Right lobe of liver (tissue), 6 donors: Measurements from ENCODE around the gene MGAT4A. TPM values are rescaled to one million over a fixed set of nuclear protein-coding genes. Genes with fewer than 3 reads are reported as not detected.
"Not testable (repeated sequence)": the region's sequence is repeated elsewhere in the genome, so short reads cannot be mapped to it uniquely, and the experiment has no call there.

Experiments used
- ATAC-seq, 4 donors: fragments of 200-7000 bp; cut with Tn5 transposase; one replicate each; pipeline ENCODE4 v1.9.1; 2020; ENCODE audit warnings: mild to moderate bottlenecking in 4 of 4, moderate library complexity in 4 of 4
- DNase-seq, 3 donors: peaks; one replicate each; pipeline ENCODE4 v3.0.0-alpha.2; 2020
- H3K27ac ChIP-seq, 3 donors: fragments of 200-600 bp; one replicate each; pipeline ENCODE4 v1.8.0; 2022
- H3K27me3 ChIP-seq, 2 donors: fragments of 200-600 bp; one replicate each; pipeline ENCODE4 v1.8.0; 2022
- H3K36me3 ChIP-seq, 4 donors: fragments of 200-600 bp; sonication (generic) in 1 of 4; one replicate each; pipeline versions ENCODE4 v1.5.1 to v1.8.0; 2017 to 2022; ENCODE audit warnings: control low read depth in 1 of 4
- H3K4me1 ChIP-seq, 4 donors: fragments of 200-600 bp; sonication (generic) in 1 of 4; one replicate each; pipeline versions ENCODE4 v1.5.1 to v1.8.0; 2017 to 2022; ENCODE audit warnings: control low read depth in 1 of 4
- H3K4me3 ChIP-seq, 3 donors: fragments of 200-600 bp; one replicate each; pipeline ENCODE4 v1.8.0; 2022
- H3K9me3 ChIP-seq, 4 donors: fragments of 200-600 bp; sonication (generic) in 1 of 4; one replicate each; pipeline versions ENCODE4 v1.5.1 to v1.8.0; 2017 to 2022; ENCODE audit warnings: control low read depth in 1 of 4
- POLR2A ChIP-seq: fragments of 450-650 bp; IDR thresholded peaks from one replicate; pipeline ENCODE4 v1.6.1; 2017; ENCODE audit warnings: antibody characterized with exemption, mild to moderate bottlenecking
- WGBS: methylation state at CpG from one replicate; pipeline ENCODE4 v1.1.6; 2018; ENCODE audit warnings: low coverage, low lambda C conversion rate; ENCODE audit not compliant: insufficient coverage; ENCODE audit errors: missing lambda C conversion rate; 5-methylcytosine and 5-hydroxymethylcytosine counted together
- intact Hi-C, 2 donors: fragments of 100-400 bp; cut with DNase I; formaldehyde crosslinking; loops; one replicate each; pipeline versions ENCODE4 v1.11.2 to v1.14.1; 2022
- total RNA-seq, 6 experiments: library from RNA; depleted of rRNA in 2 of 6; stranded (reverse); fragments of >200 nt in 2 of 6; fragmentation: NEBNext Ultra II Directional in 3 of 6; extraction: Animal tissue kit (Norgen Biotek cat#: 25700) in 3 of 6; gene quantifications; one replicate each; pipeline versions ENCODE4 v1.1.0 to v1.2.4, GENCODE V29; 2016 to 2023
- TF ChIP-seq, protein P1 (sequence below), 4 donors: fragments of 200-600 bp in 3 of 4; fragments of 450-650 bp in 1 of 4; IDR thresholded peaks; one replicate each; pipeline versions ENCODE4 v1.5.1 to v1.8.0; 2016 to 2022; ENCODE audit warnings: antibody characterized with exemption in 4 of 4, mild to moderate bottlenecking in 2 of 4
- donor health status: DM: no; HTN: yes; CAD: no.
- donor health status: DM: no; HTN: no; CAD: no.
- donor health status: DM: no; HTN: no; CAD: no.
- donor health status: DM: no; HTN: yes; CAD: no.
- donor health status: DM: no; HTN: yes; CAD: no.

Gene MGAT4A
- total RNA-seq, 6 experiments from 2014 or later = 7.8 to 16.0 (median 11.7) TPM

GRCh38 chr2:98663511-98664090 is 67.3 kb downstream of the MGAT4A start:
- Histone ChIP-seq H3K27ac (no peak overlapping the region), H3K36me3 (no peaks in the 10 kb centered on the region), H3K9me3 (no peaks in the 10 kb centered on the region), H3K27me3 (no peaks in the 10 kb centered on the region), H3K4me3 (no peak overlapping the region), H3K4me1 (no peaks in the 10 kb centered on the region)
- intact Hi-C loops = no loop called here
- 73% methylated on average over 8 of the region's 12 CpGs for WGBS
- no peak for DNase-seq
- peak in 1 of 4 donors; percentile 22 for ATAC-seq
- TF ChIP-seq, protein P1, sequence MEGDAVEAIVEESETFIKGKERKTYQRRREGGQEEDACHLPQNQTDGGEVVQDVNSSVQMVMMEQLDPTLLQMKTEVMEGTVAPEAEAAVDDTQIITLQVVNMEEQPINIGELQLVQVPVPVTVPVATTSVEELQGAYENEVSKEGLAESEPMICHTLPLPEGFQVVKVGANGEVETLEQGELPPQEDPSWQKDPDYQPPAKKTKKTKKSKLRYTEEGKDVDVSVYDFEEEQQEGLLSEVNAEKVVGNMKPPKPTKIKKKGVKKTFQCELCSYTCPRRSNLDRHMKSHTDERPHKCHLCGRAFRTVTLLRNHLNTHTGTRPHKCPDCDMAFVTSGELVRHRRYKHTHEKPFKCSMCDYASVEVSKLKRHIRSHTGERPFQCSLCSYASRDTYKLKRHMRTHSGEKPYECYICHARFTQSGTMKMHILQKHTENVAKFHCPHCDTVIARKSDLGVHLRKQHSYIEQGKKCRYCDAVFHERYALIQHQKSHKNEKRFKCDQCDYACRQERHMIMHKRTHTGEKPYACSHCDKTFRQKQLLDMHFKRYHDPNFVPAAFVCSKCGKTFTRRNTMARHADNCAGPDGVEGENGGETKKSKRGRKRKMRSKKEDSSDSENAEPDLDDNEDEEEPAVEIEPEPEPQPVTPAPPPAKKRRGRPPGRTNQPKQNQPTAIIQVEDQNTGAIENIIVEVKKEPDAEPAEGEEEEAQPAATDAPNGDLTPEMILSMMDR (IDR thresholded peaks at IDR 0.05) = no peak
- no peak for TF ChIP-seq POLR2A

DNA sequence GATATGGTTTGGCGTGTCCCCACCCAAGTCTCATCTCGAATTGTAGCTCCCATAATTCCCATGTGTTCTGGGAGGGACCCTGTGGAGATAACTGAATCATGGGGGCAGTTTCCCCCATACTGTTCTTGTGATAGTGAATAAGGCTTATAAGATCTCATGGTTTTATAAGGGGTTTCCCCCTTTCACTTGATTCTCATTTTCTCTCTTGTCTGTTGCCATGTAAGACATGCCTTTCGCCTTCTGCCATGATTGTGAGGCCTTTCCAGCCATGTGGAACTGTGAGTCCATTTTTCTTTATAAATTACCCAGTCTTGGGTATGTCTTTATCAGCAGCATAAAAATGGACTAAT is 71.5 kb downstream of the MGAT4A start:
- H3K4me3 ChIP-seq, H3K27ac ChIP-seq, H3K36me3 ChIP-seq, ATAC-seq, H3K4me1 ChIP-seq, DNase-seq, H3K27me3 ChIP-seq, H3K9me3 ChIP-seq, intact Hi-C loops: not testable (repeated sequence)
- 89% methylated on average over 3 of the region's 3 CpGs for WGBS

DNA sequence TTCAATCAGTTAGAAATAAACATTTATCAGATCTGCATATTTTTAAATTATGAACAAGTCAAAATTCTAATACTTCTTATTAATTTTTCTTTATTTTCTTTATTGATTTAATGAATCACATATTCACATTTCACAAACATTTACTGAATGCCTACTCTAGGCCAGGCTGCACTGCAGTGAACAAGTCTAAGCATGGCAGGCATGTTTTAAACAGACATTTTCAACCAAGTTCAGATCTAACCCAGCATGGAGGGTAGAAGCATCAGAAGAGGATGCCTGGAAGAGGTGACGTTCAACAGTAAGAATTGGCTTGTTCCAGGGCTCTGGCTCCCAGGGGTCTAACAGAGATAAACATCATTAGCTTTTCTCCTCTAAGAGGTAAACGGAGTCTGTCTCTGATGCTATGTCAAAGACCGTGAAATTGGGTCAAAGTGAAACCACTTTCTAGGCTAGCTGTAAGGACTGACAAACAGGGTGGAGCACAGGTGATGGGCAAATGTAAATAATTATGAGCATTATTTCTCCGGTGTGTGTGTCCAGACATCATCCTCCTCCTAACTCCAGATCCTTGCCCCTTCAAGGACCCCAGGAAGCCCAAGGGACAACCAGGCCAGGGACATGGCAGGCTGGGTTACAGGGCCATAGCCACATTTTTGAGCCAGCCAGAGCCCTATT is 72.0 kb downstream of the MGAT4A start:
- DNase-seq (no peak), ATAC-seq (no peak)
- Histone ChIP-seq H3K27ac (no peak overlapping the region), H3K4me3 (no peak overlapping the region), H3K36me3 (no peaks in the 10 kb centered on the region), H3K4me1 (no peaks in the 10 kb centered on the region), H3K9me3 (no peaks in the 10 kb centered on the region), H3K27me3 (no peaks in the 10 kb centered on the region)
- intact Hi-C loops = no loop called here
- TF ChIP-seq, protein P1 (IDR thresholded peaks at IDR 0.05) = no peak
- no peak for TF ChIP-seq POLR2A
- 83% methylated on average over 2 of the region's 4 CpGs for WGBS

DNA sequence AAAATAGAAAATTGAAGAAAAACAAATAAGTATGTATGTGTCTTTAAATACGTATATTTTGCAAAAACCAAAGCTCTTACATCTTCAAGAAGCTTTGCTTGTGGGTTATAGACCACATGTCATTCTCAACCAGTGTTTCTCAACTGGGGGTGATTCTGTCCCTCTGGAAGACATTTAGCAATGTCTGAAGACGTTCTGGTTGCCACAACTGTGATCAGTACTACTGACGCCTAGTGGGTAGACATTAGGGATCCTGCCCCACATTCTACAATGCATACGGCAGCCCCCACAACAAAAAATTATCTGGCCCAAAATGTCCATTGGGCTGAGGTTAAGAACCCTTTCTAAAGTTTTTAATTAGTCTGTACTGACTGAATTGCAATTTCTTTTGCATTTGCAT is 74.1 kb downstream of the MGAT4A start:
- H3K36me3 ChIP-seq = no peaks in the 10 kb centered on the region
- no peak overlapping the region for H3K27ac ChIP-seq
- ATAC-seq = no peak
- no peaks in the 10 kb centered on the region for H3K9me3 ChIP-seq
- intact Hi-C loops = no loop called here
- DNase-seq = no peak
- TF ChIP-seq, protein P1 (IDR thresholded peaks at IDR 0.05) = no peak
- TF ChIP-seq POLR2A = no peak
- H3K27me3 ChIP-seq = no peaks in the 10 kb centered on the region
- H3K4me1 ChIP-seq = peaks cover 0 to 3% (median 0%) of the 10 kb centered on the region in 4 donors
- H3K4me3 ChIP-seq = no peak overlapping the region
- WGBS = 66% methylated on average over 4 of the region's 4 CpGs

- Histone ChIP-seq H3K4me3 (no peak overlapping the region), H3K27me3 (no peaks in the 10 kb centered on the region), H3K27ac (peak overlapping the region in 1 of 3 donors; percentile 8), H3K9me3 (no peaks in the 10 kb centered on the region), H3K4me1 (peaks cover 0 to 3% (median 0%) of the 10 kb centered on the region in 4 donors), H3K36me3 (no peaks in the 10 kb centered on the region)
- intact Hi-C loops = no loop called here
- 85% methylated on average over 3 of the region's 3 CpGs for WGBS
- DNase-seq (no peak), ATAC-seq (peak in 2 of 4 donors; percentile 22 to 30)
- TF ChIP-seq, protein P1 (IDR thresholded peaks at IDR 0.05) = no peak
- TF ChIP-seq POLR2A = no peak
Observed at GRCh38 chr2:98654699-98655495, 76.0 kb downstream of the MGAT4A start.
